ENCODE measurements around the gene NR4A3. TPM values are rescaled to one million over a fixed set of nuclear protein-coding genes. Genes with fewer than 3 reads are reported as not detected.

Gene NR4A3
- total and polyA plus RNA-seq, 10 donors: 0.32 to 6.7 (median 2.2) TPM

GRCh38 chr9:99834474-99834873 lies 12.8 kb downstream of the NR4A3 start:
- WGBS, 5 donors: 87 to 98% (median 93%) methylated on average over 3 of the region's 3 CpGs
- TF ChIP-seq CTCF (IDR thresholded peaks at IDR 0.05 in 8 of 11, conservative IDR thresholded peaks at IDR 0.05 in 3 of 11): no peak
- TF ChIP-seq POLR2A (IDR thresholded peaks at IDR 0.05): no peak
- TF ChIP-seq POLR2AphosphoS5 (IDR thresholded peaks at IDR 0.05): no peak
- H3K27me3 ChIP-seq (replicated peaks in 1 of 7): peaks cover 0 to 22% (median under 1%) of the 10 kb centered on the region in 7 donors
- DNase-seq: no peak
- H3K27ac ChIP-seq: no peak overlapping the region
- no peaks in the 10 kb centered on the region for H3K4me1 ChIP-seq
- no peak overlapping the region for H3K4me3 ChIP-seq
- no peaks in the 10 kb centered on the region for H3K36me3 ChIP-seq
- intact Hi-C loops (cut with DNase I; ENCODE audit: low total_unique reads): loop anchor here (10.0 kb wide), 1 partner anchor 60 kb away; no protein-coding TSS in a partner anchor
- no peaks in the 10 kb centered on the region for H3K9me3 ChIP-seq

GRCh38 chr9:99835142-99835541 lies 13.5 kb downstream of the NR4A3 start:
- H3K27ac ChIP-seq: no peak overlapping the region
- no peak for DNase-seq
- intact Hi-C loops (cut with DNase I; ENCODE audit: low total_unique reads): loop anchor here (10.0 kb wide), 1 partner anchor 60 kb away; no protein-coding TSS in a partner anchor
- no peaks in the 10 kb centered on the region for H3K36me3 ChIP-seq
- TF ChIP-seq POLR2AphosphoS5 (IDR thresholded peaks at IDR 0.05) (no peak), POLR2A (IDR thresholded peaks at IDR 0.05) (no peak), CTCF (IDR thresholded peaks at IDR 0.05 in 8 of 11, conservative IDR thresholded peaks at IDR 0.05 in 3 of 11) (no peak)
- H3K9me3 ChIP-seq: no peaks in the 10 kb centered on the region
- H3K27me3 ChIP-seq (replicated peaks in 1 of 7): peaks cover 0 to 15% (median 0%) of the 10 kb centered on the region in 7 donors
- no peak overlapping the region for H3K4me3 ChIP-seq
- H3K4me1 ChIP-seq: no peaks in the 10 kb centered on the region

GRCh38 chr9:99835581-99835980 lies 13.9 kb downstream of the NR4A3 start:
- H3K27ac ChIP-seq: no peak overlapping the region
- H3K4me1 ChIP-seq: no peaks in the 10 kb centered on the region
- peaks cover 0 to 12% (median 0%) of the 10 kb centered on the region in 7 donors for H3K27me3 ChIP-seq (replicated peaks in 1 of 7)
- H3K36me3 ChIP-seq: no peaks in the 10 kb centered on the region
- no peak overlapping the region for H3K4me3 ChIP-seq
- DNase-seq: no peak
- TF ChIP-seq POLR2A (IDR thresholded peaks at IDR 0.05): no peak
- TF ChIP-seq CTCF (IDR thresholded peaks at IDR 0.05 in 8 of 11, conservative IDR thresholded peaks at IDR 0.05 in 3 of 11): no peak
- no peak for TF ChIP-seq POLR2AphosphoS5 (IDR thresholded peaks at IDR 0.05)
- intact Hi-C loops (cut with DNase I; ENCODE audit: low total_unique reads): loop anchor here (10.0 kb wide), 1 partner anchor 59 kb away; no protein-coding TSS in a partner anchor
- no peaks in the 10 kb centered on the region for H3K9me3 ChIP-seq

GRCh38 chr9:99840072-99840471 lies 18.4 kb downstream of the NR4A3 start:
- TF ChIP-seq POLR2AphosphoS5 (IDR thresholded peaks at IDR 0.05) (no peak), CTCF (IDR thresholded peaks at IDR 0.05 in 8 of 11, conservative IDR thresholded peaks at IDR 0.05 in 3 of 11) (no peak), POLR2A (IDR thresholded peaks at IDR 0.05) (no peak)
- intact Hi-C loops (cut with DNase I; ENCODE audit: low total_unique reads): no loop called here
- Histone ChIP-seq H3K27ac (no peak overlapping the region), H3K27me3 (replicated peaks in 1 of 7) (no peaks in the 10 kb centered on the region), H3K4me3 (no peak overlapping the region), H3K4me1 (no peaks in the 10 kb centered on the region), H3K9me3 (no peaks in the 10 kb centered on the region), H3K36me3 (no peaks in the 10 kb centered on the region)
- WGBS, 5 donors: 56 to 92% (median 88%) methylated on average over 1 of the region's 1 CpG
- no peak for DNase-seq
